ENCODE measurements around the gene CHRND.

The CHRND gene

GRCh38 chr2:232525791-232526371, at the start of gene CHRND:
Gene CHRND (plus strand): TSS chr2:232526160. CDS start chr2:232526216, 56 bp downstream.
- no peak for DNase-seq

- DNase-seq: no peak
These were observed 49.2 kb upstream of the CHRND start for GRCh38 chr2:232476791-232477190.

DNA sequence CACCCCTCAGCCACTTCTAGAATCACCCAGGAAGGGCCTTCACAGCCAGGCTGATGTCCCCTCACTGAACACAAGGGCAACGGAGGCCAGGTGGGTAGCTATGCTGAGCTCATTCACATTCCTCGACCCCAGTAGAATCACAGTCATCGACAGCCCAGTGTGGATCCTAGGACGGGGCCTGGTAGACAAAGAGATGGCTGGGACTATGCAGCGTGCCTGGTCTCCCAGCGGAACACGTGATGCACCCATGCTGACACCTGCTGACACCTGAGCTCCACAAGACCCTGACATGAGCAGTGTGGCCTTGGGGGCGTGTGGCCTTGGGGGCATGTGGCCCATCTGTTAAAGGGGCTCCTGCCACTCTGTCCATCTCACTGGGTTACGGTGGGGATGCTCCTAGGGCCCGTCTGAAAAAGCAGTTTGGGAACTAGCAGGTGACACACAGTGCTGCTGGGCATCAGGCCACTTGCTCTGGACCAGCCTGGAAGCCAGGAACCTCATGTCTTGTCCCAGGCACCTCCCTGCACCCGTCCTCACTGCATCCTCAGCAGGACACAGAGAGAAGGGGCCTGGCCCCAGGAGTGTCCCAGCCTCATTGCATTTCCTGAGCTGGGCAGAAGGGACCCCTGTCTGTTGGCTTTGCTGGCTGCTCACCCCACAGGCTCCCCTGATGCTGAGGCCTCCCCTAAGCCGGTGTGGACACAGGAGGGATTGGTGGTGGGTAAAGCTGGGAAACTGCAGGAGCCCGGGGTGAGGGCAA, 48.0 kb upstream of the CHRND start:
- DNase-seq: no peak

- no peak for DNase-seq
These were observed 47.2 kb upstream of the CHRND start for GRCh38 chr2:232478571-232479340.

- no peak for DNase-seq
These were observed 46.4 kb upstream of the CHRND start for GRCh38 chr2:232479341-232480200.

DNA sequence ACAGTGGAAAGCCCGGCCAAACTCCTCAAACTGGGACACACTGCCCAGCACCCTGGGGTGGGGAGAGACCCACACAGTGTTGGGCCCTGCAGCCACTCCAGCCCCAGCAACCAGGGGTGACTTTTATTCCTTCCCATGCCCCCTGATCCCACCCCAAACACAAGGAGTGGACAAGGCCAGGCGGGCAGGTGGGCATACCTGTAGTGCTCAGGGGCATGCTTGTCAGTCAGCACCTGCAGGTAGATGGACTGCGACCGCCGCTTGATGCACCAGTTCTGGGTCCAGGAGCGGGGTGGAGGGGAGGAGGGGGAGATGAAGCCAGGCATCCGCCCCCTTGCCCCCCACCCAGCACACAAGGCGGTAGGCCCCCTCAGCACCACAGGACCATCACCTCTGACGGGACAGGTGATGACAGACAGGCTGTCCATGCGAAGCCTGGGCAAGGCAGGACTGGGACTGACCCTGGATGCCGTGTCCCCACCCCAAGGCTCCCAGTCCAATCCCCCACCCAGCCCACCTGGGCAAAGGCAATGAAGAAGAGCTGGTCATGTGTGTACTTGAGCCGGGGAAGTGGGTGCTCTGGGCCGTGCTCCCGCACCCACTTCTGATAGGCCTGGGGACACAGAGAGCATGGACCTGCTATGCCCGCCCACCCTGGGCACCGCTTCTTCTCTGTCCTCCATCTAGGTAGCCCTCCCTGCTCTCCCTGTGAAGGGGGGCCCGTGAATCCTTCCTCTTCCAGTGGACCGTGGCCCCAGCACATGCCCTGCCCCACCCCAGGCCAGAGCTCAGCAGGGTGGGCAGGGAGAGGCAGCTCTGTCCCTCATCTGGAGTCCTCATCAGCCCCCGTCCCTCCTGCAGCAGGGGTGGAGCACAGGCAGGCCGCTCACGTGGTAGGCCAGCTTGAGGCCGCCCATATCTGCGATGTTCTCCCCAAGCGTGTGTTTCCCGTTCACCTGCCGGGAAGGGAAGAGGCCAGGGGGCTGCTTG, 45.5 kb upstream of the CHRND start:
- DNase-seq: no peak

DNA sequence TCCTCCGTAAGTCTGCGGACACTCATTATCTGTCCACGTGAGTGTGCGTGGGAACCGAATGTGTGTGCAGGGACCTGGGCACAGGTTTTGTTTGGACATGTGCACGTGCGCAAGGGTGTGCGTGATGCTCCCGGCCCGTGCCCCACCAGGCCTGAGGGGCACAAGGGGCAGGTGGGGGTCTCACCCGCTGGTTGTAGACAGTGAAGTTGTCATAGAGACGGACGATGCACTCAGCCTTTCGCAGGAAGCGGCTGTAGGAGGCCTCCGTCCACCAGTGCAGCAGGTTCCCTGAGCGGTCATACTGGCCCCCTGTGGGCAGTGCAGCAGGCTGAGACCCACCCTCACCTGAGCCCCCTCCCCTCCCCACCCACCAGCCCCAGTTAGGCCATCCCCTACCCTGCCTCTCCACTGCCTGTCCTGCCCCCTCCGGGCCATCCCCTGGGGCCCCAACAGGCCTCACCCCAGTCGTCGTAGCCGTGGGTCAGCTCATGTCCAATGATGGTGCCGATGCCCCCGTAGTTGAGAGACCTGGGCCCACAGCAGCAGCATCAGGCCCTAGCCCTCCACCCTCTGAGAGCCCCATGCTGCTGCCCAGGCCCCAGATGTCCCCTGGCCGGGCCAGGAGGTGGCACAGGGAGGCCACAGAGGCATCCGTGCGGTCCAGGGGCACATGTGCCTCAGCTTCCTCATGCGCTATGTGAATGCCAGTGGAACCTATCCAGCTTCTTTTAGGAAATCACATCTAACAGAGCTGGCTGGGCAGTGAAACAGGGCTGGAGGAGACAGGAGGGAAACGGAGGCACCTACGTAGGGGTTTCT, 44.4 kb upstream of the CHRND start:
- no peak for DNase-seq

DNA sequence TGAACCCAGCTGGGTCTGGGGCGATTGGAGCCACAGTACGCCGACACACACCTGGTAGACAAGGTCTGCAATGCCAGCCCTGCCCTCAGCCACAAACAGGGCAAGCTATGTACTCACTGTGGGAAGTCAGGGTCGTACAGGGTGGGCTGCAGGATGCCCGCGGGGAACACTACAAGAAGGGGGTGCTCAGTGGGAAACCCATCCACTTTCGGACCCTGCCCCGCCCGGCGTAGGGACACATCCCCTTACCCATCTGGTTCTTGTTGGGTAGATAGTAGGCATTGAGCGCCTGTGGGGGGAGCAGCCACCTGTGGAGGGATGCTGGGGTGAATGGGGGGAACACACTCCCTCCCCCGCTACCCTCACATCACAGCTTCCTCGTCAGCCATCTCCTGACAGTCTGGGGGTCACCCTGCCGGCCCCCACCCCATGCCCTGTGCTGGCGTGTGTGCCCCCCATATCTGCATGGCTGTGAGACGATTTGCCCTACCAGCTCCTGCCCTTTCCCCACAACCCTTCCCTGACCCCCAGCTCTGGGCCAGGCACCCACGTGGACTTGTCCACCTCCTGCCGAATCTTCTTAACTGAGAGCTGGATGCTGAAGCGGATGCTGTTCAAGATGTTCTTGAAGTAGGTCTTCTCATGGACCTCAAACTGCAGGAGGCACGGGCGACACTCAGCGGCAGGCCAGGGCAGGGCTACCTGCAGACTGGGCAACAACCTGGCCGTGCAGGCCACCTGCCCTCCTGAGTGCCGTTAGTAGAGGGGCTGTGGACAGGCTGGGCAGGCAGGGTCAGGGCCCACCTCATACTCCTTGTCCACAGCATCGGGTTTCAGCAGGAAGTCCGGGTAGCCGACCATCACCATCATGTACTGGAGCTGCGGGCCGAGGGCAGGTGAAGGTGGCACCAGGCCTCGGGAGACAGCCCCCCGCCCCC, 43.4 kb upstream of the CHRND start:
- no peak for DNase-seq

DNA sequence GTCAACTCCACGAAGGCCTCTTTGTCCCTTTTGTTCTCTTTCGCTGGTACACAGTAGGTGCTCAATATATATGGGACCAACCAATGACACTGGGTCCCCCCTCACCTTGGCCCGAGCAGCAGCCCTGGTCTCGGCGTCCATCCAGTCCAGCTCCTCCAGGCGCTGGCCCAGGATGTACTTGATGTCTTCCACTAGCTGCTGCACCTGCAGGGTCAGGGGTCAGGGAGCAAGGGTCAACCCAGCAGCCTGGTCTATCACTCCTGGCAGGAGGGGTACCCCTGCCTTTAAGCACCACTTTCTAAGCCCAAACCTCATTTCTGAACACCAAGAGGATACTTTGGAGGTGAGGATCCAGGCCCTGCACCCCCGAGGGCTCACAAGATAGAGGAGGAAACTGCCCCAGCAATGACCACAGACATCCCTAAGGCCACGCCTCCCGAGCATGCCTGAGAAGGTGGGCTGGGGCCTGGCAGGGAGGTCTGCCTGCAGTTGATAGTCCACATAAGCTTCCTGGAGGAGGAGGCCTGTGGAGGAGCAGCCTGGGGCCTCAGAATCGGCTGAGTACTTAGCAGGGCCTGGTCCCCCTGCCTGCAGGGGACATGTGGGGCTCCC, 42.5 kb upstream of the CHRND start:
- no peak for DNase-seq

DNA sequence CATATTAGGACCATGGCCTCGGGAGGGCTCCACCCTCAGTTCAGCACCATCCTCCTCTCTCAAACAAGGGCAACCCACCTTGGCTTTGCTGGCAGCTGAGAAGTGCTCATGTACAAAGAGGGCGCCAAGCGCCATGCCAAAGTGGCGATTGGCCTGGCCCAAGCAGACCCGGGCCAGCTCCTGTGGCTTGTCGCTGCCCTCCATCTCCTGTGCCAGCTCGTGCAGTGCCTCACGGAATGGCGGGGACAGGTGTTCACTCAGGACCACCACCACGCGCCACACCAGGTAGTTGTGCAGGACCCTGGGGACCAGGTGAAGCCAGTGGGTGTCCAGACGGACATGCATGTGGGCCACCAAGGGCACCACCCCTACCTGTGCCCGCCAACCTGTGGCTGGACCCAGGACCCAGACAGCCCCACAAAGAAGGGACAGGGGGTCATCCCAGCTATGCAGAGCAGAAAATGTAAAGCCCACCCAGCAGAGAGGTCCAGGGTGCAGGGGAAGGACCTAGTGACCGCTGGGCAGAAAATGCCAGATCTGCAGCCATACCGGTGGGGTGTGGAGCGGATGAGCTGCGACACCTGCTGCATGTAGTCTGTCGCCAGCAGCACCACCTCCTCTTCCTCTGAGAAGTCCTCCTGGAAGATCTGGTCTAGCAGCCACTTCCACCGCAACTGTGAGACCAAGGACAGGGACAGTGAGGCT, 41.9 kb upstream of the CHRND start:
- DNase-seq: no peak

- DNase-seq: no peak
These were observed 41.2 kb upstream of the CHRND start for GRCh38 chr2:232484628-232485347.

GRCh38 chr2:232485348-232485756, 40.6 kb upstream of the CHRND start:
- no peak for DNase-seq

GRCh38 chr2:232485757-232486557, 40.0 kb upstream of the CHRND start:
- no peak for DNase-seq

DNA sequence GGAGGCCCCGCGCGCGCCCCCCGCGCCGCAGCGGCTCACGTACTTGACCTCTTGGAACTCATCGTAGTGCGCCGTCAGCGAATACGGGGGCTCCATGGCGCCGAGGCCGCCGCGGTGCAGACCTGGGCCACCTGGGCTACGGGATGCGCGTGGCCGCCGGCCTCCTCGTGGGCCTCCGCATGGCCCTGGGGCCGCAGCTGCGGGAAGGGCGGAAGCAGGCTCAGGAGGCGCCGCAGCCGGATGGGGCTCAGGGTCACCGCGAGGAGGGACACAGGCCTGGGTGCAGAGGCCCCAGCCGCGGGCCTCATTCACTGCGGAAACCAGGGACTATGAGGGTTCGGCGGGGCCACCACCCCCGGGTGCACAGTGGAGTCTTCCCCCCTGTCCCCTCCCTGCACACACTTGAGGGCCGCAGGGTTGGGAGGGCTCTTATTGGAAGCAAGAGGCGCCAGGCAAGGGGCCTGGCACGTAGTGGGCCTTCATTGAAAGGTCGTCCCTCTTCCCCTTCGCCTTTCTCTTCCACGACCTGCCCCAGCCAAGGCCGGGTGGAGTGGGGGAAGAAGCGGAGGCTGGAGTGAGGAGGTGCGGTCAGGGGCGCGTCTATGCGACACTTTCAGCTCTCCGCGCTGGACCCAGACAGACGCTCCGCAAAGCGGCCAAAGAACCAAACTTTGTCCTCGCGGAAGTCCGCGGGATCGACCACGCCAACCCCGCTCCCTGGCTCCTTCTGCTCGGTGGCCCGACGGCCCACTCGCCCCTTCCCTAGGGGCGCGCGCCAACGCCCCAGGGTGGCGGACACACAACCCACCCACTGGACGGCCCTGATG, 39.2 kb upstream of the CHRND start:
- no peak for DNase-seq

DNA sequence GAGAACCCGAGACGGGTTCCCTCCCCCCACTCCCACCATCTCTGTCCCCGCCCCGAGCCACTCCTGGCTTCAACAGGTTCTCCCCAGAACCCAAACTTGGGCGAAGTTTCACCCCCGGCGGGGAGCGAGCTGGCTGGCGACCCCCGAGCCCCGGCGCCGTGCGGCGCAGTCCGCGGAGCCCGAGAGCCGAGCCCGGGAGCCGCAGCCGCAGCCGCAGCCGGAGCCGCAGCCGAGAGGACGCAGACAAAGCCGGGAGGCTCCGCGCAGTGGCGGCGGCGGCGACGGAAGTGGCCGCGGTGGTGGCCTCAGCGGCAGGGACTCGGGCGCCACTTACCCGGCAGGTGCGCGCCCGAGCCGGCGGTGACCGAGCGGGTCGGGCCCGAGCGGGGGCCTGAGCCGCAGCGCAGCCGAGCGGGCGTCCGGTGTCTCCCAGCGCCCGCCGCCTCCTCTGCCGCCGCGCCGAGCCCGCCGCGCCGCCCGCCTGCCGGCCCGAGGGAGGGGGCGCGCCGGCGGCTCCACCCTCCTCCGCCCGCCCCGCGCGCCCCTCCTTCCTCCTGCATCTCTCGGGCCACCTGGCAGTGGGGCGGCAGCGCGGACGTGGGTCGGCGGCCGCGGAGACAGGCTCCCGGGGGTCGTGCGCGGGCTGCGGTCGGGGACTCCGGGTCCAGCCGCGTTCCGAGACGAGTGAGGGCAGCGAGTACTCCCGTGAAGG, 38.4 kb upstream of the CHRND start, which contains the start of gene ECEL1:
Gene ECEL1 (minus strand): TSS at position 450 of the 712 bp plus-strand sequence. CDS start 1,181 bp downstream, outside the sequence.
- DNase-seq: no peak

Measured in NCI-H774 (cell line).